Transverse colon (tissue), 3 donors: ENCODE data around the gene ASTN1.

Experiments
- POLR2A ChIP-seq: fragments of 450-650 bp; IDR thresholded peaks from one replicate; pipeline ENCODE4 v1.6.1; 2016; ENCODE audit warnings: antibody characterized with exemption, mild to moderate bottlenecking, moderate library complexity
- POLR2AphosphoS5 ChIP-seq, 3 donors: sonication (generic); formaldehyde crosslinking; IDR thresholded peaks; one replicate each; pipeline ENCODE4 v1.6.1; 2016; ENCODE audit warnings: antibody characterized with exemption in 3 of 3

- TF ChIP-seq POLR2A (no peak), POLR2AphosphoS5 (IDR thresholded peaks at IDR 0.05) (no peak)
Observed at GRCh38 chr1:176899321-176899720, 265.2 kb downstream of the ASTN1 start.
